HepG2 (cell line): ENCODE results near the gene DDAH2. TPM values are rescaled to one million over a fixed set of nuclear protein-coding genes. Genes with fewer than 3 reads are reported as not detected.

Experiments used
- BORCS8-MEF2B ChIP-seq: sonication (generic); formaldehyde crosslinking; IDR thresholded peaks from 2 replicates; pipeline ENCODE4 v1.8.0; 2022; ENCODE audit warnings: mild to moderate bottlenecking, missing genetic modification reagents
- CC2D1A ChIP-seq: sonication (generic); formaldehyde crosslinking; IDR thresholded peaks from 2 replicates; pipeline ENCODE4 v1.8.1; 2023; ENCODE audit warnings: mild to moderate bottlenecking, missing genetic modification reagents
- CCDC6 ChIP-seq: sonication (generic); formaldehyde crosslinking; IDR thresholded peaks from 2 replicates; pipeline ENCODE4 v1.8.1; 2022; ENCODE audit warnings: mild to moderate bottlenecking, missing genetic modification reagents, moderate library complexity
- HINFP ChIP-seq: sonication (generic); formaldehyde crosslinking; IDR thresholded peaks from 2 replicates; pipeline ENCODE4 v1.4.0; 2020; ENCODE audit warnings: low read depth, mild to moderate bottlenecking, missing genetic modification reagents
- ISL2 ChIP-seq: sonication (generic); formaldehyde crosslinking; IDR thresholded peaks from 2 replicates; pipeline ENCODE4 v1.5.0; 2020; ENCODE audit warnings: missing genetic modification reagents
- ISX ChIP-seq: sonication (generic); formaldehyde crosslinking; conservative IDR thresholded peaks from 2 replicates; pipeline ENCODE4 v1.5.0; 2020; ENCODE audit warnings: missing genetic modification reagents
- MED13 ChIP-seq: sonication (generic); formaldehyde crosslinking; IDR thresholded peaks from 2 replicates; pipeline ENCODE4 v1.5.0; 2020; ENCODE audit warnings: missing genetic modification reagents
- MTF2 ChIP-seq: sonication (generic); formaldehyde crosslinking; IDR thresholded peaks from 2 replicates; pipeline ENCODE4 v1.5.0; 2020; ENCODE audit warnings: missing genetic modification reagents, borderline replicate concordance
- NFIC ChIP-seq: IDR thresholded peaks from 2 replicates; pipeline ENCODE4 v1.6.1; 2012; ENCODE audit warnings: mild to moderate bottlenecking, low read length, inconsistent platforms
- NFKB2 ChIP-seq: sonication (generic); formaldehyde crosslinking; IDR thresholded peaks from 2 replicates; pipeline ENCODE4 v1.4.0; 2020; ENCODE audit warnings: missing genetic modification reagents, borderline replicate concordance
- NFRKB ChIP-seq: fragments of 450-650 bp; IDR thresholded peaks from 2 replicates; pipeline ENCODE4 v1.6.1; 2017
- RFX1 ChIP-seq: fragments of 450-650 bp; IDR thresholded peaks from 2 replicates; pipeline ENCODE4 v1.6.1; 2017
- TARDBP ChIP-seq: sonication (generic); formaldehyde crosslinking; IDR thresholded peaks from 2 replicates; pipeline ENCODE4 v1.8.0; 2022; ENCODE audit warnings: mild to moderate bottlenecking, missing genetic modification reagents
- YY1 ChIP-seq: IDR thresholded peaks from 2 replicates; pipeline ENCODE4 v1.6.1; 2011; ENCODE audit warnings: low read length, low read depth, moderate library complexity, mild to moderate bottlenecking; ENCODE audit not compliant: insufficient read depth, insufficient replicate concordance
- ZBTB7A ChIP-seq: sonication (generic); formaldehyde crosslinking; IDR thresholded peaks from 2 replicates; pipeline ENCODE4 v1.8.0; 2022; ENCODE audit warnings: mild to moderate bottlenecking, missing genetic modification reagents
- ZNF280D ChIP-seq: sonication (generic); formaldehyde crosslinking; IDR thresholded peaks from 2 replicates; pipeline ENCODE4 v1.5.1; 2020; ENCODE audit warnings: mild to moderate bottlenecking, missing genetic modification reagents
- ZNF33A ChIP-seq: sonication (generic); formaldehyde crosslinking; IDR thresholded peaks from 2 replicates; pipeline ENCODE4 v1.5.1; 2020; ENCODE audit warnings: missing genetic modification reagents, mild to moderate bottlenecking, moderate library complexity, borderline replicate concordance
- ZNF430 ChIP-seq: sonication (generic); formaldehyde crosslinking; IDR thresholded peaks from 2 replicates; pipeline ENCODE4 v1.9.0; 2021; ENCODE audit warnings: mild to moderate bottlenecking, missing genetic modification reagents
- ZNF564 ChIP-seq: sonication (generic); formaldehyde crosslinking; IDR thresholded peaks from 2 replicates; pipeline ENCODE4 v1.8.1; 2023; ENCODE audit warnings: mild to moderate bottlenecking, missing genetic modification reagents
- ZNF597 ChIP-seq: sonication (generic); formaldehyde crosslinking; IDR thresholded peaks from 2 replicates; pipeline ENCODE4 v1.5.0; 2020; ENCODE audit warnings: missing genetic modification reagents
- ZNF616 ChIP-seq: sonication (generic); formaldehyde crosslinking; IDR thresholded peaks from 2 replicates; pipeline ENCODE4 v1.5.0; 2020; ENCODE audit warnings: low read depth, mild to moderate bottlenecking, missing genetic modification reagents
- ZNF784 ChIP-seq: sonication (generic); formaldehyde crosslinking; IDR thresholded peaks from 2 replicates; pipeline ENCODE4 v1.5.1; 2020; ENCODE audit warnings: missing genetic modification reagents, mild to moderate bottlenecking, borderline replicate concordance
- ZSCAN5A ChIP-seq: sonication (generic); formaldehyde crosslinking; IDR thresholded peaks from 2 replicates; pipeline ENCODE4 v1.8.0; 2022; ENCODE audit warnings: mild to moderate bottlenecking, missing genetic modification reagents, borderline replicate concordance
- polyA plus RNA-seq, 8 experiments: library from polyadenylated mRNA; depleted of rRNA in 3 of 8; stranded (reverse) in 7 of 8; unstranded in 1 of 8; fragments of >200 nt; fragmentation: Illumina TruSeq in 4 of 8; extraction: Trizol in 4 of 8; gene quantifications; 2 replicates each; pipeline versions ENCODE4 v1.2.1 to v1.2.3, GENCODE V29; 2011 to 2016; ENCODE audit warnings: low read depth in 4 of 8, missing spikeins in 1 of 8, mixed read lengths in 1 of 8; ENCODE audit not compliant: insufficient read depth in 1 of 8
- total RNA-seq, 5 experiments: library from RNA; depleted of rRNA; stranded (reverse); fragments of >200 nt; fragmentation: Illumina TruSeq; extraction: Trizol; gene quantifications; 2 replicates each; pipeline ENCODE4 v1.2.3, GENCODE V29; 2016; ENCODE audit warnings: low read depth in 1 of 5

DDAH2 gene
- total and polyA plus RNA-seq, 2 of the 13 experiments (the other 11 are each of a cell fraction or from before 2014, with no cell fraction given): 16.4 to 21.1 TPM

- TF ChIP-seq HINFP (CRISPR knock-in tag): 0 out of 2 replicates have a peak, but pooled peaks have one; percentile 11
- TF ChIP-seq NFKB2: peak; percentile 83
- no peak for TF ChIP-seq MED13 (CRISPR knock-in tag)
- no peak for TF ChIP-seq RFX1
- TF ChIP-seq CC2D1A (CRISPR knock-in tag): no peak
- TF ChIP-seq ZNF616 (CRISPR knock-in tag): peak; percentile 79; the same call in 1 of the 2 replicates
- TF ChIP-seq NFRKB: no peak
- peak; percentile 65; the same call in 1 of the 2 replicates for TF ChIP-seq BORCS8-MEF2B (CRISPR knock-in tag)
- TF ChIP-seq ZNF784: peak; percentile 82
- TF ChIP-seq MTF2 (CRISPR knock-in tag): no peak; the same call in 1 of the 2 replicates
- no peak for TF ChIP-seq ZNF430
- no peak; the same call in 1 of the 2 replicates for TF ChIP-seq ISX (CRISPR knock-in tag)
- 0 out of 2 replicates have a peak, but pooled peaks have one; percentile 15 for TF ChIP-seq ISL2
- no peak for TF ChIP-seq YY1
- no peak for TF ChIP-seq ZNF597 (CRISPR knock-in tag)
- TF ChIP-seq ZSCAN5A: peak; percentile 79; the same call in 1 of the 2 replicates
- TF ChIP-seq ZNF280D (CRISPR knock-in tag): peak; percentile 31
- TF ChIP-seq TARDBP (CRISPR knock-in tag): peak; percentile 50
- TF ChIP-seq CCDC6 (CRISPR knock-in tag): peak; percentile 95; the same call in 1 of the 2 replicates
- TF ChIP-seq ZNF33A (CRISPR knock-in tag): peak; percentile 98
- no peak for TF ChIP-seq NFIC
- peak; percentile 60; the same call in 1 of the 2 replicates for TF ChIP-seq ZBTB7A
- peak; percentile 92 for TF ChIP-seq ZNF564
Measured at GRCh38 chr6:31729979-31730630, 1.0 kb upstream of the DDAH2 start (continued).
